Spleen (tissue), 11 donors: ENCODE results near the gene NECAB2. TPM values are rescaled to one million over a fixed set of nuclear protein-coding genes. Genes with fewer than 3 reads are reported as not detected.

ENCODE experiments used
- DNase-seq: peaks from one replicate; pipeline ENCODE4 v3.0.0-alpha.2; 2020
- H3K27ac ChIP-seq, 8 donors: fragments of 200-600 bp; sonication (generic) in 7 of 8; 1 replicate in 4 of 8; 2 replicates in 4 of 8; pipeline versions ENCODE4 v1.5.0 to v1.8.0; 2016 to 2021; ENCODE audit warnings: inconsistent platforms in 4 of 8, mild to moderate bottlenecking in 4 of 8, moderate library complexity in 1 of 8
- H3K27me3 ChIP-seq, 7 donors: fragments of 200-600 bp; sonication (generic) in 6 of 7; replicated peaks in 1 of 7; 1 replicate in 4 of 7; 2 replicates in 3 of 7; pipeline versions ENCODE4 v1.5.0 to v1.8.0; 2016 to 2021; ENCODE audit warnings: inconsistent platforms in 3 of 7, mild to moderate bottlenecking in 1 of 7
- H3K36me3 ChIP-seq, 6 donors: fragments of 200-600 bp; sonication (generic) in 5 of 6; 1 replicate in 4 of 6; 2 replicates in 2 of 6; pipeline versions ENCODE4 v1.5.0 to v1.8.0; 2016 to 2021; ENCODE audit warnings: inconsistent platforms in 2 of 6
- H3K4me1 ChIP-seq, 6 donors: fragments of 200-600 bp; sonication (generic) in 5 of 6; 1 replicate in 3 of 6; 2 replicates in 3 of 6; pipeline versions ENCODE4 v1.5.0 to v1.8.0; 2016 to 2021; ENCODE audit warnings: inconsistent platforms in 3 of 6
- H3K4me3 ChIP-seq, 8 donors: fragments of 200-600 bp; sonication (generic) in 7 of 8; 1 replicate in 4 of 8; 2 replicates in 4 of 8; pipeline versions ENCODE4 v1.5.0 to v1.8.0; 2016 to 2021; ENCODE audit warnings: inconsistent platforms in 4 of 8, mild to moderate bottlenecking in 4 of 8, moderate library complexity in 2 of 8
- H3K9me3 ChIP-seq, 8 donors: fragments of 200-600 bp; sonication (generic) in 7 of 8; 1 replicate in 4 of 8; 2 replicates in 4 of 8; pipeline versions ENCODE4 v1.5.0 to v1.8.0; 2016 to 2021; ENCODE audit warnings: inconsistent platforms in 4 of 8
- CTCF ChIP-seq, 11 experiments: fragments of 200-600 bp in 7 of 11; fragments of 450-650 bp in 4 of 11; sonication (generic) in 4 of 11; IDR thresholded peaks in 8 of 11; conservative IDR thresholded peaks in 3 of 11; 1 replicate in 7 of 11; 2 replicates in 4 of 11; pipeline versions ENCODE4 v1.4.0 to v1.8.0; 2016 to 2021; ENCODE audit warnings: antibody characterized with exemption in 11 of 11, inconsistent platforms in 4 of 11, mild to moderate bottlenecking in 1 of 11
- POLR2A ChIP-seq, 3 donors: fragments of 450-650 bp; IDR thresholded peaks; one replicate each; pipeline ENCODE4 v1.5.1; 2017; ENCODE audit warnings: antibody characterized with exemption in 3 of 3, mild to moderate bottlenecking in 1 of 3
- POLR2AphosphoS5 ChIP-seq, 3 donors: sonication (generic); formaldehyde crosslinking; IDR thresholded peaks; one replicate each; pipeline ENCODE4 v1.5.1; 2017; ENCODE audit warnings: antibody characterized with exemption in 3 of 3
- WGBS, 5 donors: extraction: QIAGEN DNeasy Blood & Tissue Kit in 3 of 5; methylation state at CpG; one replicate each; pipeline versions ENCODE4 v1.1.5 to v1.1.7; 2013 to 2018; 5-methylcytosine and 5-hydroxymethylcytosine counted together
- intact Hi-C: fragments of 100-400 bp; cut with DNase I; formaldehyde crosslinking; loops from one replicate; pipeline ENCODE4 v1.15.0; 2023; ENCODE audit warnings: low total_unique reads
- polyA plus RNA-seq, 3 donors: library from polyadenylated mRNA; stranded (reverse); fragments of 200-250 nt; gene quantifications; one replicate each; pipeline ENCODE4 v1.2.1, GENCODE V29; 2013
- total RNA-seq, 7 donors: library from RNA; depleted of rRNA in 3 of 7; stranded (reverse); fragments of >200 nt in 3 of 7; fragmentation: NEBNext Ultra II Directional in 4 of 7; extraction: Animal tissue kit (Norgen Biotek cat#: 25700) in 4 of 7; gene quantifications; one replicate each; pipeline versions ENCODE4 v1.1.0 to v1.2.1, GENCODE V29; 2016 to 2021
- donor health status: healthy with polysubstance abuse.
- donor health status: DM: no; HTN: no; CAD: no; lungs with moderate emphysema.
- donor health status: DM: no; HTN: no; CAD: no.
- donor health status: Bipolar disorder and iron deficiency.
- donor health status: healthy.
- donor health status: DM: no; HTN: no; CAD: no.
- donor health status: DM: yes; HTN: yes; CAD: no.

The NECAB2 gene
- total and polyA plus RNA-seq, 10 donors: 0.16 to 3.1 (median 1.2) TPM; not detected in 4

DNA sequence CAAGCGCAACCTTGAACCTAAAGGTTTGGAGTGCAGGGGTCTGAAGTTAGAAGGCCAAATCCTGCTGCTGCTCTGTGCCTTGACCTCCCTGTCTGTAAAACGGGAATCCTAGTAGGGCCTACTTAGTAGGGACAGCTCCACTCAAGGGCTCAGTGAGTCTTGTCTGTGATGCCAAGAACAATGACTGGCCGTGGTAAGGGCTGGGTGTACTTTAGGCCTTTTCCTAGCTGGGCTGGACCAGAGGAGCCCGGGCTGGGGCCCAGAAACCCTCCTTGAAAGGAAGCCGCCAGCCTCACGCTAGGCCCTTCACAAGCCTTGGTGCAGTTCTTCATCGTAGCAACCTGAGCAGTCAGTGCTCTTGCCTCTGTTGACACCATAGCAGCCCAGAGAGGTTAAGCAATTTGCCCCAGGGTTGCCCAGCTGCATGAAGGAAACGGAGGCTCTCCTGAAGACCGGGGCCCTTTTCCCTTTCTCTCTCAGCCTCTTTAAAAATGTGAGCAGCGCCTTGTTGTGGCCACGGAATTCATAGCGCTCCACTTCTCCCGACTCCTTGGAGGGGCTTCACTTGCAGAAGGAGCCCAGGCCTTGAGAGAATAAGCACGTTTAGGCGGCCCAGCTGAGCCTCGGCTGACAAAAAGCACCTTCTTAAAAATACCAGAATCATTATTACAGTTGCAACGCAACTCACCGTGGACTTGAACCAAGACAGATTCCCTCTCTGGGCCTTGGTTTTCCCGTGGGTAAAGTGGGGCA is 4.4 kb downstream of the NECAB2 start:
- H3K36me3 ChIP-seq: no peaks in the 10 kb centered on the region
- TF ChIP-seq CTCF (IDR thresholded peaks at IDR 0.05 in 8 of 11, conservative IDR thresholded peaks at IDR 0.05 in 3 of 11): no peak
- TF ChIP-seq POLR2A (IDR thresholded peaks at IDR 0.05): no peak
- no peak for TF ChIP-seq POLR2AphosphoS5 (IDR thresholded peaks at IDR 0.05)
- H3K27me3 ChIP-seq: peaks cover 0 to 70% (median 23%) of the 10 kb centered on the region in 7 donors
- H3K4me3 ChIP-seq: no peak overlapping the region
- H3K9me3 ChIP-seq: peaks cover 0 to 1% (median 0%) of the 10 kb centered on the region in 8 donors
- 73 to 88% (median 84%) methylated on average over 18 to 19 of the region's 19 CpGs for WGBS, 5 donors
- no peak for DNase-seq
- intact Hi-C loops: no loop called here
- peaks cover 0 to 11% (median 2%) of the 10 kb centered on the region in 6 donors for H3K4me1 ChIP-seq
- H3K27ac ChIP-seq: no peak overlapping the region

GRCh38 chr16:83973077-83973476 is 5.0 kb downstream of the NECAB2 start:
- H3K4me1 ChIP-seq: peaks cover 0 to 7% (median under 1%) of the 10 kb centered on the region in 6 donors
- no peak overlapping the region for H3K27ac ChIP-seq
- no peak for DNase-seq
- no peak overlapping the region for H3K4me3 ChIP-seq
- peaks cover 0 to 8% (median 5%) of the 10 kb centered on the region in 8 donors for H3K9me3 ChIP-seq
- peaks cover 0 to 64% (median 21%) of the 10 kb centered on the region in 7 donors for H3K27me3 ChIP-seq
- intact Hi-C loops: no loop called here
- H3K36me3 ChIP-seq: no peaks in the 10 kb centered on the region
- 70 to 87% (median 82%) methylated on average over 10 of the region's 10 CpGs for WGBS, 5 donors
- TF ChIP-seq POLR2A (IDR thresholded peaks at IDR 0.05) (no peak), POLR2AphosphoS5 (IDR thresholded peaks at IDR 0.05) (no peak), CTCF (IDR thresholded peaks at IDR 0.05 in 8 of 11, conservative IDR thresholded peaks at IDR 0.05 in 3 of 11) (no peak)

- Histone ChIP-seq H3K4me1 (peaks cover 0 to 4% (median 0%) of the 10 kb centered on the region in 6 donors), H3K9me3 (peaks cover 0 to 15% (median 12%) of the 10 kb centered on the region in 8 donors), H3K27me3 (peaks cover 0 to 59% (median 18%) of the 10 kb centered on the region in 7 donors), H3K36me3 (no peaks in the 10 kb centered on the region), H3K27ac (no peak overlapping the region), H3K4me3 (no peak overlapping the region)
- WGBS, 5 donors: 75 to 81% (median 78%) methylated on average over 13 to 22 of the region's 22 CpGs
- no peak for DNase-seq
- intact Hi-C loops: no loop called here
- TF ChIP-seq CTCF (IDR thresholded peaks at IDR 0.05 in 8 of 11, conservative IDR thresholded peaks at IDR 0.05 in 3 of 11) (no peak), POLR2AphosphoS5 (IDR thresholded peaks at IDR 0.05) (no peak), POLR2A (IDR thresholded peaks at IDR 0.05) (no peak)
These were observed 5.7 kb downstream of the NECAB2 start for GRCh38 chr16:83973581-83974385.

DNA sequence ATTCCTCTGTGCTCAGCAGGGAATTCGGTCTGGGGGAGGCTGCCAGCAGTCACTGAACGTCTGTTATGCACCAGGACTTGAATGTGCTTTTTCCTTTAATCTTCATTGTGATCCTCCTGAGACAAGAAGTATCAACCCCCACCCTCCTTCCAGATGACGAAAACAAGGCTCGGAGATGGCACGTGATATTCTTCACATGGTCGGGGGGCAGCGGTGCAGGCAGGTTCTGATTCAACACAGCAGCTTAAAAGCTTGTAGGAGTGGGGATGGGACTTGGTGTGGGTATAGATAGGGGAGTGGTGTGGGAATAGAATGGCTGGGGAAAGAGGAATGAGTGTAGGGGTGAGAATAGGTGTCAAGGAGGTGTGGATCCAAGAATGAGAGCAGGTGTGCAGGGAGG is 6.4 kb downstream of the NECAB2 start:
- Histone ChIP-seq H3K36me3 (no peaks in the 10 kb centered on the region), H3K4me1 (no peaks in the 10 kb centered on the region), H3K4me3 (no peak overlapping the region), H3K27me3 (peaks cover 0 to 52% (median 11%) of the 10 kb centered on the region in 7 donors), H3K9me3 (peaks cover 0 to 21% (median 17%) of the 10 kb centered on the region in 8 donors), H3K27ac (no peak overlapping the region)
- WGBS, 5 donors: 51 to 69% (median 57%) methylated on average over 7 of the region's 7 CpGs
- DNase-seq: no peak
- intact Hi-C loops: no loop called here
- no peak for TF ChIP-seq CTCF (IDR thresholded peaks at IDR 0.05 in 8 of 11, conservative IDR thresholded peaks at IDR 0.05 in 3 of 11)
- no peak for TF ChIP-seq POLR2A (IDR thresholded peaks at IDR 0.05)
- TF ChIP-seq POLR2AphosphoS5 (IDR thresholded peaks at IDR 0.05): no peak
